H9 (cell line): ENCODE data around the gene CDX2. TPM values are rescaled to one million over a fixed set of nuclear protein-coding genes. Genes with fewer than 3 reads are reported as not detected.

Experiments used
- DNase-seq: peaks from one replicate; pipeline ENCODE4 v3.0.0-alpha.2; 2017
- H2AFZ ChIP-seq: one replicate; pipeline ENCODE4 v1.6.1; 2013; ENCODE audit warnings: mild to moderate bottlenecking, low read length, control low read depth, moderate library complexity
- H2AK5ac ChIP-seq: 2 replicates; pipeline ENCODE4 v1.6.1; 2013; ENCODE audit warnings: low read length, control low read depth, mixed read lengths; ENCODE audit not compliant: insufficient read length
- H2BK120ac ChIP-seq: one replicate; pipeline ENCODE4 v1.6.1; 2013; ENCODE audit warnings: low read depth, mild to moderate bottlenecking, low read length, control low read depth, inconsistent platforms; ENCODE audit not compliant: poor library complexity, severe bottlenecking
- H2BK12ac ChIP-seq: 2 replicates; pipeline ENCODE4 v1.6.1; 2013; ENCODE audit warnings: low read length, control low read depth, mixed read lengths, low read depth; ENCODE audit not compliant: insufficient read length
- H2BK15ac ChIP-seq: 2 replicates; pipeline ENCODE4 v1.6.1; 2013; ENCODE audit warnings: low read depth, low read length, control low read depth
- H2BK20ac ChIP-seq: one replicate; pipeline ENCODE4 v1.6.1; 2013; ENCODE audit warnings: low read depth, mild to moderate bottlenecking, low read length, control low read depth, inconsistent platforms; ENCODE audit not compliant: poor library complexity, severe bottlenecking
- H2BK5ac ChIP-seq: 2 replicates; pipeline ENCODE4 v1.6.1; 2013; ENCODE audit warnings: low read length, control low read depth, mixed read lengths; ENCODE audit not compliant: insufficient read length
- H3K14ac ChIP-seq: 2 replicates; pipeline ENCODE4 v1.6.1; 2013; ENCODE audit warnings: low read length, control low read depth; ENCODE audit not compliant: insufficient read depth
- H3K18ac ChIP-seq: 2 replicates; pipeline ENCODE4 v1.6.1; 2013; ENCODE audit warnings: low read depth, mild to moderate bottlenecking, mixed read lengths, low read length, control low read depth; ENCODE audit not compliant: insufficient read length
- H3K23ac ChIP-seq: 2 replicates; pipeline ENCODE4 v1.6.1; 2013; ENCODE audit warnings: low read length, control low read depth, mixed read lengths, low read depth; ENCODE audit not compliant: insufficient read length
- H3K23me2 ChIP-seq: 2 replicates; pipeline ENCODE4 v1.6.1; 2013; ENCODE audit warnings: low read depth, mild to moderate bottlenecking, mixed read lengths, low read length, control low read depth; ENCODE audit not compliant: insufficient read length, poor library complexity, severe bottlenecking
- H3K27ac ChIP-seq: 2 replicates; pipeline ENCODE4 v1.5.1; 2013; ENCODE audit warnings: low read length, control low read depth, mixed read lengths, low read depth; ENCODE audit not compliant: insufficient read length
- H3K27me3 ChIP-seq: 2 replicates; pipeline ENCODE4 v1.6.1; 2013; ENCODE audit warnings: low read length, control low read depth, inconsistent platforms; ENCODE audit not compliant: insufficient read depth
- H3K4ac ChIP-seq: 2 replicates; pipeline ENCODE4 v1.6.1; 2013; ENCODE audit warnings: low read depth, mild to moderate bottlenecking, control low read depth, inconsistent platforms, low read length, moderate library complexity
- H3K4me1 ChIP-seq: 2 replicates; pipeline ENCODE4 v1.6.1; 2013; ENCODE audit warnings: low read length, control low read depth, inconsistent platforms; ENCODE audit not compliant: insufficient read depth
- H3K4me2 ChIP-seq: 2 replicates; pipeline ENCODE4 v1.6.1; 2013; ENCODE audit warnings: low read length, control low read depth, mixed read lengths; ENCODE audit not compliant: insufficient read length, insufficient read depth
- H3K56ac ChIP-seq: 2 replicates; pipeline ENCODE4 v1.6.1; 2013; ENCODE audit warnings: low read depth, mild to moderate bottlenecking, mixed read lengths, low read length, control low read depth; ENCODE audit not compliant: insufficient read length
- H3K79me1 ChIP-seq: 2 replicates; pipeline ENCODE4 v1.6.1; 2013; ENCODE audit warnings: low read depth, mild to moderate bottlenecking, moderate library complexity, low read length, control low read depth, inconsistent platforms; ENCODE audit not compliant: insufficient read depth, poor library complexity, severe bottlenecking
- H3K79me2 ChIP-seq: 2 replicates; pipeline ENCODE4 v1.6.1; 2013; ENCODE audit warnings: low read length, control low read depth, inconsistent platforms; ENCODE audit not compliant: insufficient read depth
- H3K9ac ChIP-seq: 2 replicates; pipeline ENCODE4 v1.6.1; 2013; ENCODE audit warnings: low read length, control low read depth, mixed read lengths; ENCODE audit not compliant: insufficient read length; ENCODE audit errors: extremely low read depth
- H3K9me3 ChIP-seq: one replicate; pipeline ENCODE4 v1.6.1; 2013; ENCODE audit warnings: low read depth, low read length, inconsistent platforms; ENCODE audit not compliant: control insufficient read depth
- H3T11ph ChIP-seq: one replicate; pipeline ENCODE4 v1.6.1; 2013; ENCODE audit warnings: mild to moderate bottlenecking, low read length, control low read depth, inconsistent platforms
- H4K20me1 ChIP-seq: one replicate; pipeline ENCODE4 v1.6.1; 2013; ENCODE audit not compliant: control insufficient read depth, insufficient read length, insufficient read depth
- H4K5ac ChIP-seq: 2 replicates; pipeline ENCODE4 v1.6.1; 2013; ENCODE audit warnings: low read depth, mild to moderate bottlenecking, mixed read lengths, low read length, control low read depth; ENCODE audit not compliant: insufficient read length
- H4K8ac ChIP-seq: replicated peaks from 2 replicates; pipeline ENCODE4 v1.6.1; 2013; ENCODE audit warnings: low read length, control low read depth, mixed read lengths, low read depth; ENCODE audit not compliant: insufficient read length
- H4K91ac ChIP-seq: 2 replicates; pipeline ENCODE4 v1.6.1; 2013; ENCODE audit warnings: low read depth, mild to moderate bottlenecking, moderate library complexity, mixed read lengths, low read length, control low read depth; ENCODE audit not compliant: insufficient read length
- H3K27ac Mint-ChIP-seq, 3 experiments: 2 replicates in 2 of 3; 3 replicates in 1 of 3; pipeline ENCODE4 v1.8.0; 2020 to 2021; ENCODE audit warnings: mixed read lengths in 3 of 3, mild to moderate bottlenecking in 1 of 3, moderate library complexity in 1 of 3
- H3K27me3 Mint-ChIP-seq: 2 replicates; pipeline ENCODE4 v1.8.0; 2021; ENCODE audit warnings: low read depth, mild to moderate bottlenecking, moderate library complexity, mixed read lengths
- H3K36me3 Mint-ChIP-seq, 3 experiments: 2 replicates in 2 of 3; 3 replicates in 1 of 3; pipeline ENCODE4 v1.8.0; 2020 to 2021; ENCODE audit warnings: low read depth in 3 of 3, mixed read lengths in 3 of 3; ENCODE audit not compliant: insufficient read depth in 1 of 3
- H3K4me1 Mint-ChIP-seq, 2 experiments: 2 replicates each; pipeline ENCODE4 v1.8.0; 2020; ENCODE audit warnings: mixed read lengths in 2 of 2
- H3K4me3 Mint-ChIP-seq, 2 experiments: 2 replicates in 1 of 2; 3 replicates in 1 of 2; pipeline ENCODE4 v1.8.0; 2020 to 2021; ENCODE audit warnings: mild to moderate bottlenecking in 2 of 2, mixed read lengths in 2 of 2, moderate library complexity in 1 of 2
- H3K9me3 Mint-ChIP-seq, 2 experiments: 2 replicates in 1 of 2; 3 replicates in 1 of 2; pipeline ENCODE4 v1.8.0; 2020; ENCODE audit warnings: mild to moderate bottlenecking in 2 of 2, mixed read lengths in 2 of 2, moderate library complexity in 1 of 2
- WGBS: extraction: QIAGEN DNeasy Blood & Tissue Kit; methylation state at CpG from one replicate; pipeline ENCODE4 v1.1.7; 2013; ENCODE audit warnings: missing lambda C conversion rate, low lambda C conversion rate, mixed read lengths; ENCODE audit not compliant: insufficient read length; ENCODE audit errors: extremely low coverage; 5-methylcytosine and 5-hydroxymethylcytosine counted together
- total RNA-seq: library from RNA; stranded (reverse); gene quantifications from 2 replicates; pipeline ENCODE4 v1.2.1, GENCODE V29; 2021
- TF ChIP-seq, protein P1 (sequence below): fragments of 200-600 bp; sonication (generic); conservative IDR thresholded peaks from 3 replicates; pipeline ENCODE4 v1.8.0; 2021; ENCODE audit warnings: antibody characterized with exemption, mild to moderate bottlenecking

CDX2 gene
- total RNA-seq, 1 experiment from 2014 or later, result not detected

DNA sequence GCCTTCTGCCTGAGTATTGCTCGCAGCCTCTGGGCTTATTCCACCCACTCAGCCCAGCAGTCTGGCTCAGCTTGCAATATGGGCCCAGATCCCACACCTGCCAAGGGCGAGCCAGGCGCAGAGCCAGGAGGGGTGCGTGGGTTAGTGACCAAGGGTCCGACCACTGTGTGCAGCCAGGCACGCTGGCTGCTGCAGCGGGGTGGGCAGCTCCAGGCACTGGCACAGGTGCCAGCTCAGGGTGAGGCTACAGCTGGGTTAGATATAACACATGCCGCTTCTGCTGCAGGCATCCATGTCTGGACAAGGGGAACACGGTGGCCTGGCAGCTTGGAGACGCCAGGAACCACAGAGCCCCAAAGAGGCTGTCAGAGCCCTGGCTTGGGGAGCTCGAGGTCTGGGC lies 31.9 kb upstream of the CDX2 start:
- no peaks in the 10 kb centered on the region for H4K20me1 ChIP-seq
- no peaks in the 10 kb centered on the region for H3K9me3 ChIP-seq
- no peak overlapping the region for H3K23ac ChIP-seq
- H3K4me1 ChIP-seq, result no peaks in the 10 kb centered on the region
- no peaks in the 10 kb centered on the region for H3K23me2 ChIP-seq
- H3K27me3 Mint-ChIP-seq, result peaks cover 21% of the 10 kb centered on the region
- H3K9me3 Mint-ChIP-seq, result no peaks in the 10 kb centered on the region; a peak in 1 of 5 replicates
- no peaks in the 10 kb centered on the region for H3K79me2 ChIP-seq
- no peak for DNase-seq
- no peak overlapping the region for H2BK120ac ChIP-seq
- no peak overlapping the region for H3K14ac ChIP-seq
- H3K4ac ChIP-seq, result no peak overlapping the region
- H4K91ac ChIP-seq, result no peak overlapping the region
- H3T11ph ChIP-seq, result no peak overlapping the region
- no peak overlapping the region for H3K27ac Mint-ChIP-seq
- no peak overlapping the region for H3K4me2 ChIP-seq
- no peak overlapping the region for H3K56ac ChIP-seq
- no peak overlapping the region for H2BK15ac ChIP-seq
- H3K36me3 Mint-ChIP-seq, result no peaks in the 10 kb centered on the region
- H3K18ac ChIP-seq, result no peak overlapping the region
- no peaks in the 10 kb centered on the region for H3K79me1 ChIP-seq
- H4K5ac ChIP-seq, result no peak overlapping the region
- TF ChIP-seq, protein P1, sequence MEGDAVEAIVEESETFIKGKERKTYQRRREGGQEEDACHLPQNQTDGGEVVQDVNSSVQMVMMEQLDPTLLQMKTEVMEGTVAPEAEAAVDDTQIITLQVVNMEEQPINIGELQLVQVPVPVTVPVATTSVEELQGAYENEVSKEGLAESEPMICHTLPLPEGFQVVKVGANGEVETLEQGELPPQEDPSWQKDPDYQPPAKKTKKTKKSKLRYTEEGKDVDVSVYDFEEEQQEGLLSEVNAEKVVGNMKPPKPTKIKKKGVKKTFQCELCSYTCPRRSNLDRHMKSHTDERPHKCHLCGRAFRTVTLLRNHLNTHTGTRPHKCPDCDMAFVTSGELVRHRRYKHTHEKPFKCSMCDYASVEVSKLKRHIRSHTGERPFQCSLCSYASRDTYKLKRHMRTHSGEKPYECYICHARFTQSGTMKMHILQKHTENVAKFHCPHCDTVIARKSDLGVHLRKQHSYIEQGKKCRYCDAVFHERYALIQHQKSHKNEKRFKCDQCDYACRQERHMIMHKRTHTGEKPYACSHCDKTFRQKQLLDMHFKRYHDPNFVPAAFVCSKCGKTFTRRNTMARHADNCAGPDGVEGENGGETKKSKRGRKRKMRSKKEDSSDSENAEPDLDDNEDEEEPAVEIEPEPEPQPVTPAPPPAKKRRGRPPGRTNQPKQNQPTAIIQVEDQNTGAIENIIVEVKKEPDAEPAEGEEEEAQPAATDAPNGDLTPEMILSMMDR, result no peak
- no peak overlapping the region for H4K8ac ChIP-seq
- no peaks in the 10 kb centered on the region for H3K27me3 ChIP-seq
- H3K27ac ChIP-seq, result no peak overlapping the region
- no peak overlapping the region for H2AFZ ChIP-seq
- H3K4me3 Mint-ChIP-seq, result no peak overlapping the region
- H2BK5ac ChIP-seq, result no peak overlapping the region
- H3K9ac ChIP-seq, result no peak overlapping the region
- H3K4me1 Mint-ChIP-seq, result peaks cover 6 to 11% of the 10 kb centered on the region in 2 experiments
- no peak overlapping the region for H2AK5ac ChIP-seq
- no peak overlapping the region for H2BK12ac ChIP-seq
- no CpG with 5 or more reads among the region's 11 CpGs for WGBS
- H2BK20ac ChIP-seq, result no peak overlapping the region
